ENCODE measurements around the gene KTN1.

The KTN1 gene

DNA sequence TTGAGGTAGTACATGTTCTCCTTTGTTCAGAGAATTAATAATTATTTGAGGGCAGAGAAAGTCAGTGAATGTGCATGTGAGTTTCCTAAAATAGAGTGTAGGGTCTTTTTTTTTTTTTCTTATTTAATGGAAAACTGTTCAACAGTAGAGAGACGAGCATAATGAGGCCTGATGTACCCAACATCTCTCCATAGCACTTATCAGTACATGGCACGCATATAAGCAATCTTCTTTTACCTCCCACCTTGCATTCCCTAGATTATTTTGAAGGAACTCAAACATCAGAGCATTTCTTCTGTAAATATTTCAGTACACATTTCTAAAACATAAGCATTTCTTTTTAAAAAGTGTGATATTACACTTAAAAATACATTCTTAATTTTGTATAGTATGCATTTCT, 87.8 kb downstream of the KTN1 start:
- Histone ChIP-seq H3K27ac (replicated peaks) (no peak overlapping the region), H3K4me3 (replicated peaks; ENCODE audit: insufficient read depth, low read length) (no peak overlapping the region), H3K27me3 (ENCODE audit: insufficient read depth, poor library complexity, severe bottlenecking) (no peaks in the 10 kb centered on the region)
- TF ChIP-seq GABPA (IDR thresholded peaks at IDR 0.05; ENCODE audit: low read depth) (no peak), POLR2AphosphoS5 (IDR thresholded peaks at IDR 0.05; ENCODE audit: low read depth) (no peak), SPI1 (IDR thresholded peaks at IDR 0.05; ENCODE audit: borderline replicate concordance, low read depth) (no peak)
- TF ChIP-seq, protein P1, sequence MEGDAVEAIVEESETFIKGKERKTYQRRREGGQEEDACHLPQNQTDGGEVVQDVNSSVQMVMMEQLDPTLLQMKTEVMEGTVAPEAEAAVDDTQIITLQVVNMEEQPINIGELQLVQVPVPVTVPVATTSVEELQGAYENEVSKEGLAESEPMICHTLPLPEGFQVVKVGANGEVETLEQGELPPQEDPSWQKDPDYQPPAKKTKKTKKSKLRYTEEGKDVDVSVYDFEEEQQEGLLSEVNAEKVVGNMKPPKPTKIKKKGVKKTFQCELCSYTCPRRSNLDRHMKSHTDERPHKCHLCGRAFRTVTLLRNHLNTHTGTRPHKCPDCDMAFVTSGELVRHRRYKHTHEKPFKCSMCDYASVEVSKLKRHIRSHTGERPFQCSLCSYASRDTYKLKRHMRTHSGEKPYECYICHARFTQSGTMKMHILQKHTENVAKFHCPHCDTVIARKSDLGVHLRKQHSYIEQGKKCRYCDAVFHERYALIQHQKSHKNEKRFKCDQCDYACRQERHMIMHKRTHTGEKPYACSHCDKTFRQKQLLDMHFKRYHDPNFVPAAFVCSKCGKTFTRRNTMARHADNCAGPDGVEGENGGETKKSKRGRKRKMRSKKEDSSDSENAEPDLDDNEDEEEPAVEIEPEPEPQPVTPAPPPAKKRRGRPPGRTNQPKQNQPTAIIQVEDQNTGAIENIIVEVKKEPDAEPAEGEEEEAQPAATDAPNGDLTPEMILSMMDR (IDR thresholded peaks at IDR 0.05; ENCODE audit: insufficient read depth, low read length), result no peak
- TF ChIP-seq, protein P2, sequence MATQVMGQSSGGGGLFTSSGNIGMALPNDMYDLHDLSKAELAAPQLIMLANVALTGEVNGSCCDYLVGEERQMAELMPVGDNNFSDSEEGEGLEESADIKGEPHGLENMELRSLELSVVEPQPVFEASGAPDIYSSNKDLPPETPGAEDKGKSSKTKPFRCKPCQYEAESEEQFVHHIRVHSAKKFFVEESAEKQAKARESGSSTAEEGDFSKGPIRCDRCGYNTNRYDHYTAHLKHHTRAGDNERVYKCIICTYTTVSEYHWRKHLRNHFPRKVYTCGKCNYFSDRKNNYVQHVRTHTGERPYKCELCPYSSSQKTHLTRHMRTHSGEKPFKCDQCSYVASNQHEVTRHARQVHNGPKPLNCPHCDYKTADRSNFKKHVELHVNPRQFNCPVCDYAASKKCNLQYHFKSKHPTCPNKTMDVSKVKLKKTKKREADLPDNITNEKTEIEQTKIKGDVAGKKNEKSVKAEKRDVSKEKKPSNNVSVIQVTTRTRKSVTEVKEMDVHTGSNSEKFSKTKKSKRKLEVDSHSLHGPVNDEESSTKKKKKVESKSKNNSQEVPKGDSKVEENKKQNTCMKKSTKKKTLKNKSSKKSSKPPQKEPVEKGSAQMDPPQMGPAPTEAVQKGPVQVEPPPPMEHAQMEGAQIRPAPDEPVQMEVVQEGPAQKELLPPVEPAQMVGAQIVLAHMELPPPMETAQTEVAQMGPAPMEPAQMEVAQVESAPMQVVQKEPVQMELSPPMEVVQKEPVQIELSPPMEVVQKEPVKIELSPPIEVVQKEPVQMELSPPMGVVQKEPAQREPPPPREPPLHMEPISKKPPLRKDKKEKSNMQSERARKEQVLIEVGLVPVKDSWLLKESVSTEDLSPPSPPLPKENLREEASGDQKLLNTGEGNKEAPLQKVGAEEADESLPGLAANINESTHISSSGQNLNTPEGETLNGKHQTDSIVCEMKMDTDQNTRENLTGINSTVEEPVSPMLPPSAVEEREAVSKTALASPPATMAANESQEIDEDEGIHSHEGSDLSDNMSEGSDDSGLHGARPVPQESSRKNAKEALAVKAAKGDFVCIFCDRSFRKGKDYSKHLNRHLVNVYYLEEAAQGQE (IDR thresholded peaks at IDR 0.05; ENCODE audit: insufficient replicate concordance, low read depth), result no peak
- DNase-seq (ENCODE audit: low read depth in 1 of 2, low spot score in 1 of 2), result no peak

DNA sequence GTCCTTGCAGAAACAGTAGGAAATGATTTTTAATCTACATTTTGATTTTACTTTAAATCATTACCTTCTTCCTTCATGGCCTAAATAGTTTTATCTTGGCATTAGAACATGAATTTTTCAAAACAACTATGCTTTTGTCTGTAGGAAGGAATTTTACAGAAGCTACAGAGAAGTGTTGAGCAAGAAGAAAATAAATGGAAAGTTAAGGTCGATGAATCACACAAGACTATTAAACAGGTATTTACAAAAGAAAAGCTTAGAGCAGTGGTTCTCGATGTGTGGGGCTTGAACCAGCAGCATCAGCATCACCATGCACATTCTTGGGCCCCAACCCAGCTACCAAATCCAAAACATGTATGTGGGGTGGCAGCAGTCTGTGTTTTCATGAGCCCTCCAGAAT, 91.6 kb downstream of the KTN1 start:
- DNase-seq (ENCODE audit: low read depth in 1 of 2, low spot score in 1 of 2), result no peak
- no peak for TF ChIP-seq GABPA (IDR thresholded peaks at IDR 0.05; ENCODE audit: low read depth)
- TF ChIP-seq, protein P2 (IDR thresholded peaks at IDR 0.05; ENCODE audit: insufficient replicate concordance, low read depth), result no peak
- TF ChIP-seq, protein P1 (IDR thresholded peaks at IDR 0.05; ENCODE audit: insufficient read depth, low read length), result no peak
- TF ChIP-seq POLR2AphosphoS5 (IDR thresholded peaks at IDR 0.05; ENCODE audit: low read depth), result no peak
- TF ChIP-seq SPI1 (IDR thresholded peaks at IDR 0.05; ENCODE audit: borderline replicate concordance, low read depth), result no peak
- Histone ChIP-seq H3K27ac (replicated peaks) (no peak overlapping the region), H3K4me3 (replicated peaks; ENCODE audit: insufficient read depth, low read length) (no peak overlapping the region), H3K27me3 (ENCODE audit: insufficient read depth, poor library complexity, severe bottlenecking) (no peaks in the 10 kb centered on the region)

DNA sequence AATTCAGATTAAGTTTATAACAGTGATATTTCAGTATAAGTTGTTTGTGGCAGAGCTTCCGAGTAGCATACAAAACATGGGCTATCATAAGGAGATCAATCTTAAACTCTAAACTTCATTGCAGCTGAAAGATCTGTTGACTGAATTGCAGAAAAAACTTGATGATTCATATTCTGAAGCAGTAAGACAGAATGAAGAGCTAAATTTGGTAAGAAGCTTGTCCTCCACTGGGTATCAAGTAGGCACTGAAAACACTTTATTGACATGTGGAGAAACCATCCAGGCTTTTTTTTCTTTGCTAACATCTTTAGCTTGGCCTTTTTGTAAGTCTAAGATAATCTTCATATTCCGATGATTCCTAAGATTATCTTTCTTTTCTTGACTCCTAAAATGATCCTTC, 93.0 kb downstream of the KTN1 start:
- H3K27ac ChIP-seq (replicated peaks), result no peak overlapping the region
- H3K4me3 ChIP-seq (replicated peaks; ENCODE audit: insufficient read depth, low read length), result no peak overlapping the region
- H3K27me3 ChIP-seq (ENCODE audit: insufficient read depth, poor library complexity, severe bottlenecking), result no peaks in the 10 kb centered on the region
- TF ChIP-seq, protein P2 (IDR thresholded peaks at IDR 0.05; ENCODE audit: insufficient replicate concordance, low read depth), result no peak
- no peak for TF ChIP-seq SPI1 (IDR thresholded peaks at IDR 0.05; ENCODE audit: borderline replicate concordance, low read depth)
- TF ChIP-seq POLR2AphosphoS5 (IDR thresholded peaks at IDR 0.05; ENCODE audit: low read depth), result no peak
- TF ChIP-seq, protein P1 (IDR thresholded peaks at IDR 0.05; ENCODE audit: insufficient read depth, low read length), result no peak
- TF ChIP-seq GABPA (IDR thresholded peaks at IDR 0.05; ENCODE audit: low read depth), result no peak
- DNase-seq (ENCODE audit: low read depth in 1 of 2, low spot score in 1 of 2), result no peak
